HG02678 (cell line): ENCODE data around the gene DTNB.
"Not testable (repeated sequence)": the region's sequence is repeated elsewhere in the genome, so short reads cannot be mapped to it uniquely, and the experiment has no call there.

Experiments
- ATAC-seq: cut with Tn5 transposase; IDR thresholded peaks from one replicate; pipeline ENCODE4 v1.9.1; 2021; ENCODE audit warnings: mild to moderate bottlenecking, moderate library complexity; ENCODE audit not compliant: unreplicated experiment

Gene DTNB

GRCh38 chr2:25673300-25674076 lies at the start of gene DTNB:
DTNB (minus strand) TSS chr2:25673577; CDS start chr2:25652660, 20,917 bp downstream.
- peak; percentile 69 for ATAC-seq

- ATAC-seq: no peak
These were observed 48.8 kb upstream of the DTNB start for GRCh38 chr2:25722224-25722623.

GRCh38 chr2:25720575-25720974 lies 47.2 kb upstream of the DTNB start:
- ATAC-seq: no peak

GRCh38 chr2:25714740-25715139 lies 41.4 kb upstream of the DTNB start:
- no peak for ATAC-seq

GRCh38 chr2:25712455-25712854 lies 39.1 kb upstream of the DTNB start:
- ATAC-seq: no peak

GRCh38 chr2:25711675-25712354 lies 38.4 kb upstream of the DTNB start:
- ATAC-seq: no peak

- no peak for ATAC-seq
These were observed 37.4 kb upstream of the DTNB start for GRCh38 chr2:25710750-25711149.

- no peak for ATAC-seq
These were observed 36.0 kb upstream of the DTNB start for GRCh38 chr2:25709349-25709748.

GRCh38 chr2:25707927-25708590 lies 34.7 kb upstream of the DTNB start:
- ATAC-seq: no peak

GRCh38 chr2:25705575-25705974 lies 32.2 kb upstream of the DTNB start:
- not testable (repeated sequence) for ATAC-seq

- ATAC-seq: no peak
These were observed 28.4 kb upstream of the DTNB start for GRCh38 chr2:25701801-25702200.

GRCh38 chr2:25700221-25700660 lies 26.9 kb upstream of the DTNB start:
- ATAC-seq: no peak

GRCh38 chr2:25699216-25699615 lies 25.8 kb upstream of the DTNB start:
- ATAC-seq: no peak

GRCh38 chr2:25698752-25699151 lies 25.4 kb upstream of the DTNB start:
- no peak for ATAC-seq

GRCh38 chr2:25697559-25698341 lies 24.4 kb upstream of the DTNB start:
- ATAC-seq: no peak

- ATAC-seq: no peak
These were observed 19.5 kb upstream of the DTNB start for GRCh38 chr2:25692737-25693445.

- no peak for ATAC-seq
These were observed 18.8 kb upstream of the DTNB start for GRCh38 chr2:25692143-25692542.

GRCh38 chr2:25690058-25690457 lies 16.7 kb upstream of the DTNB start:
- ATAC-seq: no peak

GRCh38 chr2:25688236-25688635 lies 14.9 kb upstream of the DTNB start:
- ATAC-seq: no peak

- no peak for ATAC-seq
These were observed 12.4 kb upstream of the DTNB start for GRCh38 chr2:25685741-25686140.
